MCF 10A (cell line): ENCODE data around the gene NR2F1-AS1. TPM values are rescaled to one million over a fixed set of nuclear protein-coding genes. Genes with fewer than 3 reads are reported as not detected.

Experiments
- BruUV-seq: library from RNA; stranded (reverse); fragments of 400-500 nt; replicated peaks from 2 replicates; lab custom pipeline; 2021; lab: Mats Ljungman, UMichigan
- CTCF ChIA-PET: fragments of 300-600 bp; sonication (Branson Sonifier 250); formaldehyde crosslinking; extraction: SDS; loops from one replicate; lab custom pipeline; 2021; ENCODE audit warnings: antibody characterized with exemption, inconsistent platforms; lab: Yijun Ruan, JAX
- POLR2A ChIA-PET: fragments of 300-600, 350-650 bp; sonication (Branson Sonifier 250); formaldehyde crosslinking; extraction: SDS; loops from one replicate; lab custom pipeline; 2020; ENCODE audit warnings: antibody characterized with exemption, inconsistent platforms; lab: Yijun Ruan, JAX
- DNase-seq: peaks from one replicate; pipeline ENCODE4 v3.0.0-alpha.2; 2018; ENCODE audit not compliant: unreplicated experiment
- H3K27ac Mint-ChIP-seq: one replicate; pipeline ENCODE4 v1.8.0; 2022; ENCODE audit warnings: mild to moderate bottlenecking, low read depth, mixed read lengths; ENCODE audit not compliant: unreplicated experiment
- H3K27me3 Mint-ChIP-seq: one replicate; pipeline ENCODE4 v1.8.0; 2022; ENCODE audit warnings: mixed read lengths; ENCODE audit not compliant: insufficient read depth, unreplicated experiment
- H3K36me3 Mint-ChIP-seq: one replicate; pipeline ENCODE4 v1.8.0; 2022; ENCODE audit warnings: mild to moderate bottlenecking, moderate library complexity, mixed read lengths; ENCODE audit not compliant: insufficient read depth, unreplicated experiment
- H3K4me1 Mint-ChIP-seq: one replicate; pipeline ENCODE4 v1.8.0; 2022; ENCODE audit warnings: mixed read lengths; ENCODE audit not compliant: insufficient read depth, unreplicated experiment
- H3K4me3 Mint-ChIP-seq: one replicate; pipeline ENCODE4 v1.8.0; 2022; ENCODE audit warnings: mild to moderate bottlenecking, moderate library complexity, mixed read lengths; ENCODE audit not compliant: unreplicated experiment
- H3K9me3 Mint-ChIP-seq: one replicate; pipeline ENCODE4 v1.8.0; 2022; ENCODE audit warnings: mixed read lengths; ENCODE audit not compliant: unreplicated experiment
- intact Hi-C: fragments of 100-400 bp; cut with micrococcal nuclease; formaldehyde crosslinking; loops from 2 replicates; pipeline ENCODE4 v1.14.1; 2022
- total RNA-seq: library from RNA; stranded (reverse); gene quantifications from 2 replicates; pipeline ENCODE4 v1.2.3, GENCODE V29; 2022
- TF ChIP-seq, protein P1 (sequence below): fragments of 200-600 bp; IDR thresholded peaks from one replicate; pipeline ENCODE4 v1.8.0; 2022; ENCODE audit warnings: antibody characterized with exemption, mild to moderate bottlenecking; ENCODE audit not compliant: unreplicated experiment

NR2F1-AS1 gene
- total RNA-seq, 1 experiment from 2014 or later, result 3.2 TPM

DNA sequence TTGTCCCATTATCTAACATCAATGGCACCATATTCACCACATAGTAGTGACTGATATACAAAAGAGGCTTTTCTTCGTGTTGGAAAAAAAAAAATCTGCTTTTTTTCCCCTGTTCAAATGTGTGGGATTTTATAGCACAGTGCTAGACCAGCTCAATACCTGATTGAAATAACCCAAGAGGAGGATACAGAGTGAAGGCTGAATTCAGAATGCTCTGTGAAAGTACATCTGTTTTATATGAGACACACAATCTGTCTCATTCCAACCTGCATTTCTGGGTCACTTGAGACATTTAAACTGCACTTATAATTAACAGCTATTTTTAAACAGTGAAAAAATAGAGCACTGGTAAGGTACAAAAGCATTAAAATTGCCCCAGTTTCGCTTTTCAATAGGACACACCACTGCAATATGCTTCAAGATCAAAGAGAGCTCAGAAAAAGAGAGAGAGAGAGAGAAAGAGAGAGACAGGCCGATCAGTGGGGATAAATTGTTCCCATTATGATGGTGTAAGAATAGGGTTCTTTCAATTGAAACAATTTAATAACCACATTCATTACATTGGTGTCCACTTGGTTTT lies 179.3 kb downstream of the NR2F1-AS1 start:
- Mint-ChIP-seq H3K27me3 (no peaks in the 10 kb centered on the region), H3K36me3 (no peaks in the 10 kb centered on the region), H3K4me3 (no peak overlapping the region), H3K4me1 (no peaks in the 10 kb centered on the region), H3K27ac (no peak overlapping the region), H3K9me3 (peaks cover 8% of the 10 kb centered on the region)
- BruUV-seq, result no TSS peak
- POLR2A ChIA-PET, result interaction anchor here (0.6 kb wide), 1 partner anchor 11 kb away, joined by 3 read pairs; no protein-coding TSS in a partner anchor
- no peak for DNase-seq
- CTCF ChIA-PET, result interaction anchor here (0.6 to 0.8 kb wide), 5 partner anchors 27 to 1565 kb away, joined by 3 to 4 read pairs (median 3); no protein-coding TSS in a partner anchor
- TF ChIP-seq, protein P1, sequence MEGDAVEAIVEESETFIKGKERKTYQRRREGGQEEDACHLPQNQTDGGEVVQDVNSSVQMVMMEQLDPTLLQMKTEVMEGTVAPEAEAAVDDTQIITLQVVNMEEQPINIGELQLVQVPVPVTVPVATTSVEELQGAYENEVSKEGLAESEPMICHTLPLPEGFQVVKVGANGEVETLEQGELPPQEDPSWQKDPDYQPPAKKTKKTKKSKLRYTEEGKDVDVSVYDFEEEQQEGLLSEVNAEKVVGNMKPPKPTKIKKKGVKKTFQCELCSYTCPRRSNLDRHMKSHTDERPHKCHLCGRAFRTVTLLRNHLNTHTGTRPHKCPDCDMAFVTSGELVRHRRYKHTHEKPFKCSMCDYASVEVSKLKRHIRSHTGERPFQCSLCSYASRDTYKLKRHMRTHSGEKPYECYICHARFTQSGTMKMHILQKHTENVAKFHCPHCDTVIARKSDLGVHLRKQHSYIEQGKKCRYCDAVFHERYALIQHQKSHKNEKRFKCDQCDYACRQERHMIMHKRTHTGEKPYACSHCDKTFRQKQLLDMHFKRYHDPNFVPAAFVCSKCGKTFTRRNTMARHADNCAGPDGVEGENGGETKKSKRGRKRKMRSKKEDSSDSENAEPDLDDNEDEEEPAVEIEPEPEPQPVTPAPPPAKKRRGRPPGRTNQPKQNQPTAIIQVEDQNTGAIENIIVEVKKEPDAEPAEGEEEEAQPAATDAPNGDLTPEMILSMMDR, result no peak
- intact Hi-C loops, result no loop called here

DNA sequence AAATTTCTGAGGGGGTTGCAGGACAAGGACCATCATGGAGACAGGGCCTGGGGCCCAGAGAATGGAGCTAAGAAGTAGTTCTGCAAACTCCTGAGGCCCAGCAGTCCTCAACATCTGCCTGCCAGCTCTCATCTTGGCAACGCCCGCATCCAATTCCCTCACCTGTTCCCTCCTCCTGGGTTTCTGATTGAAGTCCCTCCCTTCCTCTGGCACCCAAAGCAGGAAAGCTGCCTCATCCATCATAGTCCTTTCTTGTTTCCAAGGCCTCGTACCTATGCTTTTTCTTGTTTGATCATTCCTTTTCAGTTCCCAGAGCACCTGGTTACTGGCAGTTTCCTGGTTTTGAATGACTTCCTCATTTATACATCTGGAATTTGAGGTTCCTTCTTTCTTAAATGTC lies 181.3 kb downstream of the NR2F1-AS1 start:
- H3K36me3 Mint-ChIP-seq, result no peaks in the 10 kb centered on the region
- no TSS peak for BruUV-seq
- intact Hi-C loops, result no loop called here
- no peak overlapping the region for H3K27ac Mint-ChIP-seq
- no peak for DNase-seq
- no peaks in the 10 kb centered on the region for H3K27me3 Mint-ChIP-seq
- TF ChIP-seq, protein P1, result no peak
- H3K9me3 Mint-ChIP-seq, result peaks cover 8% of the 10 kb centered on the region
- CTCF ChIA-PET, result no interaction called here
- no peaks in the 10 kb centered on the region for H3K4me1 Mint-ChIP-seq
- POLR2A ChIA-PET, result no interaction called here
- no peak overlapping the region for H3K4me3 Mint-ChIP-seq

- POLR2A ChIA-PET, result no interaction called here
Observed at GRCh38 chr5:93395971-93396379, 185.0 kb downstream of the NR2F1-AS1 start.

GRCh38 chr5:93395010-93395409 lies 186.0 kb downstream of the NR2F1-AS1 start:
- Mint-ChIP-seq H3K4me3 (no peak overlapping the region), H3K9me3 (peaks cover 8% of the 10 kb centered on the region), H3K4me1 (no peaks in the 10 kb centered on the region), H3K36me3 (no peaks in the 10 kb centered on the region), H3K27me3 (no peaks in the 10 kb centered on the region), H3K27ac (no peak overlapping the region)
- CTCF ChIA-PET, result no interaction called here
- intact Hi-C loops, result no loop called here
- TF ChIP-seq, protein P1, result no peak
- POLR2A ChIA-PET, result no interaction called here
- DNase-seq, result peak; percentile 46
- no TSS peak for BruUV-seq

More at GRCh38 chr5:93395971-93396379, 185.0 kb downstream of the NR2F1-AS1 start:
- BruUV-seq, result no TSS peak
- Mint-ChIP-seq H3K4me3 (no peak overlapping the region), H3K4me1 (no peaks in the 10 kb centered on the region), H3K9me3 (peaks cover 8% of the 10 kb centered on the region), H3K36me3 (no peaks in the 10 kb centered on the region), H3K27ac (no peak overlapping the region), H3K27me3 (no peaks in the 10 kb centered on the region)
- DNase-seq, result no peak
- intact Hi-C loops, result no loop called here
- CTCF ChIA-PET, result no interaction called here
- TF ChIP-seq, protein P1, result no peak
